ENCODE results near the gene TECPR2.
"Not testable (repeated sequence)": the region's sequence is repeated elsewhere in the genome, so short reads cannot be mapped to it uniquely, and the experiment has no call there.

The TECPR2 gene

GRCh38 chr14:102539544-102540314, 177.0 kb downstream of the TECPR2 start:
- DNase-seq, result no peak

- no peak for DNase-seq
Measured at GRCh38 chr14:102540315-102541028, 177.7 kb downstream of the TECPR2 start.

- DNase-seq, result not testable (repeated sequence)
Measured at GRCh38 chr14:102541029-102541491, 178.3 kb downstream of the TECPR2 start.

GRCh38 chr14:102541771-102542170, 179.0 kb downstream of the TECPR2 start:
- DNase-seq, result no peak

- DNase-seq, result no peak
Measured at GRCh38 chr14:102544046-102544746, 181.5 kb downstream of the TECPR2 start.

GRCh38 chr14:102544747-102545460, 182.2 kb downstream of the TECPR2 start:
- DNase-seq, result no peak

- DNase-seq, result no peak
Measured at GRCh38 chr14:102545461-102546265, 182.9 kb downstream of the TECPR2 start.

- no peak for DNase-seq
Measured at GRCh38 chr14:102548616-102549240, 186.0 kb downstream of the TECPR2 start.

- not testable (repeated sequence) for DNase-seq
Measured at GRCh38 chr14:102550927-102551401, 188.2 kb downstream of the TECPR2 start.

Measured in NCI-H526 treated with DMSO at 0.1 percent for 48 hours (cell line).